Muscle layer of colon (tissue), 2 donors: ENCODE results near the gene SLC6A17.

Experiments used
- H3K27ac ChIP-seq: one replicate; pipeline ENCODE4 v1.7.0; 2013; ENCODE audit warnings: low read depth, mild to moderate bottlenecking, low read length, moderate library complexity
- H3K27me3 ChIP-seq, 2 donors: one replicate each; pipeline ENCODE4 v1.7.0; 2013; ENCODE audit warnings: low read length in 2 of 2, mild to moderate bottlenecking in 2 of 2; ENCODE audit not compliant: insufficient read depth in 2 of 2, control insufficient read depth in 1 of 2
- H3K36me3 ChIP-seq: one replicate; pipeline ENCODE4 v1.7.0; 2013; ENCODE audit warnings: mild to moderate bottlenecking, low read length; ENCODE audit not compliant: insufficient read depth
- H3K4me1 ChIP-seq: one replicate; pipeline ENCODE4 v1.7.0; 2013; ENCODE audit warnings: mild to moderate bottlenecking, low read length; ENCODE audit not compliant: insufficient read depth
- H3K4me3 ChIP-seq, 2 donors: one replicate each; pipeline ENCODE4 v1.7.0; 2013; ENCODE audit warnings: low read length in 2 of 2, low read depth in 1 of 2, mild to moderate bottlenecking in 1 of 2, moderate library complexity in 1 of 2
- H3K9ac ChIP-seq: one replicate; pipeline ENCODE4 v1.7.0; 2013; ENCODE audit warnings: low read length
- H3K9me3 ChIP-seq: one replicate; pipeline ENCODE4 v1.7.0; 2013; ENCODE audit warnings: mild to moderate bottlenecking, low read length
- donor health status: abdominal sarcoma.
- donor health status: Adenocarcinoma of cecum.

SLC6A17 gene

DNA sequence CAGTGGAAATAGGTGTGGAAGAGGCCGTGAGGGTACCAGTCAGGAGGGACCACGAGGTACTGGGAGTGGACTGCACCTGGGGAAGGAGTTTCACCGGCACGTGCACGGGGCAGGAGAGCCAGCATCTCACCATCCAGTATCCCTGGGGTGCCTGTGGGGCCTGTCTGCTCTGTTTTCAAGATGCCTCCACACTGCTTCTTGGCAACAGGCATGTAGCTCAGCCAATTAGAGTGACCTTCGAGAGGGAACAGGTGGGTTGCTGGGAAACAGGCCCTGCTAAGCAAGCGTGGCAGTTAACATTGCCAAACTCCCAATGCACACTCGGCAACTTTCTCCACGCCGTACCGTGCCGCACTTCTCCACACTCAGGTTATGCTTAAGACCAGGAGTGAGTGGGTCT lies 77.5 kb downstream of the SLC6A17 start:
- Histone ChIP-seq H3K27ac (no peak overlapping the region), H3K27me3 (no peaks in the 10 kb centered on the region), H3K4me1 (no peaks in the 10 kb centered on the region), H3K9me3 (peaks cover 5% of the 10 kb centered on the region), H3K9ac (no peak overlapping the region), H3K4me3 (no peak overlapping the region), H3K36me3 (peaks cover 4% of the 10 kb centered on the region)

DNA sequence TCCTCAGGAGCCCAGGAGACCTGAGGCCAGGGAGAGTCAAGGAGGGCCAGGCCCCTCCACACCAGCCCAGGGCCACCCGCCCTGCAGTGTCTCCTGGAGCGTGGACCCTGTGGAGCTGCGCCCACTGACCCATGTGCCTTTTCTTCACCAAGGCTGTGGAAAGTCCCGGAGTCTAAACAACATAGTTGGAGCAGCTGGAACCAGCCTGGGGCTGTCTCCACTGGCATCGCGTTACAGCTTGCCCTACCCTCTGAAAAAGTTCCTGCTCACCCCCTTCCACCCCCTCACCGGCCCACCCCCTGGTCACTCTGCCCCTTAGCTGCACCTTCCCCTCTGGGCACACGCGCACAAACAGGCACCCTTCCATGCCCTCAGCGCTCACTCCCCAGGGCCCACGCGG lies 78.1 kb downstream of the SLC6A17 start:
- no peaks in the 10 kb centered on the region for H3K4me1 ChIP-seq
- H3K4me3 ChIP-seq = no peak overlapping the region
- peaks cover 7% of the 10 kb centered on the region for H3K9me3 ChIP-seq
- no peak overlapping the region for H3K27ac ChIP-seq
- H3K27me3 ChIP-seq = no peaks in the 10 kb centered on the region
- no peak overlapping the region for H3K9ac ChIP-seq
- H3K36me3 ChIP-seq = peaks cover 4% of the 10 kb centered on the region

DNA sequence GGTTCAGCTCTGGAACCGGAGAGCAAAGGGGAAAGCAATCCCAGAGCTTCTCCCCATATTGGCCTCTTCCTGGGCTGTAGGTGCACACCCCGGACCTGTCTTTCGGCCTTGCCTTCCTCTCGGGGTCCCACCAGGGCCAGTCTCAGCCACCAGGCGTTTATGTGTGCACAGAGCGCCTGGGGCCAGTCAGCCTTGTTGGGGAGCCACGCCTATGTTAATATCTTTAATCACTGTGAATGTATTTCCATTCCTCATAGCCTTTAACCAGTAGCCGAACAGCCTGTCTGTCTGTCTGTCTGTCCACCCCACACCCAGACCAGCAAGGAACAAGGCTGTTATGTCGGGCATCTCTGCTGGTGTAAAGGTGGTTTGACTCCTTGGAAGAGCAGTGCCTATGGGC lies 78.6 kb downstream of the SLC6A17 start:
- H3K9ac ChIP-seq = no peak overlapping the region
- H3K4me3 ChIP-seq = no peak overlapping the region
- H3K9me3 ChIP-seq = peaks cover 7% of the 10 kb centered on the region
- no peaks in the 10 kb centered on the region for H3K27me3 ChIP-seq
- H3K27ac ChIP-seq = no peak overlapping the region
- H3K36me3 ChIP-seq = peaks cover 1% of the 10 kb centered on the region
- H3K4me1 ChIP-seq = no peaks in the 10 kb centered on the region

DNA sequence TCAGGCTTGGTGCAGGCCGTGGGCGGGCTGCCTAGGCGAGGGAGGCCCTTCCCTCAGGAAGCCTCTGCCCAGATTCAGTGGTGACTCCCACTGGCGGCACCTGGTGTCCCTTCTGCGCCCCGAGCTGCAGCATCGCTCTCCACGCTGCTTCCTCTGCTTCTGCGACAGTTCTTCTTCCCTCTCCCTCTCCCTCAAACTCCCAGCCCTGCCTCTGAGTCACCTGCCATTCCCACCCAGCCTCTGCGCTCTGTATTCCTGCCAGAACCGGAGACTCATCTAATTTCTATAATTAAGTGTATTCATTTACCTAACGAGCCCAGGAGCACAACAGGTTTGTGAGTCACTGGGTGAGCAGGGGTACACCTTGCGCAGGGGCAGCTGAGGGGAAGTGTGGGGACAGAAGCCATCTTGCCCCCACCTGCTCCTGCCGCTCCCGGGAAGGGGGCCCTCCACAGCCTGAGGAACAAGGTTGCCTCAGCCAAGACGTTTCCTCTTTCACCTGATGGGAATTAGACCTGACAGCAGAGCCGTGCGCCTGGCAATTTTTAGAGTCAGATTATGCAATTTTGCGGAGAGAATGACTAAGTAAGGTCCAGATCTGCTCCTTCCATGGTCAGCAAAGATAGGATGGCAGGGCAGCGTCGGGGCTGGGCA lies 79.2 kb downstream of the SLC6A17 start:
- Histone ChIP-seq H3K27ac (no peak overlapping the region), H3K9ac (no peak overlapping the region), H3K9me3 (peaks cover 7% of the 10 kb centered on the region), H3K36me3 (no peaks in the 10 kb centered on the region), H3K27me3 (no peaks in the 10 kb centered on the region), H3K4me3 (no peak overlapping the region), H3K4me1 (no peaks in the 10 kb centered on the region)

DNA sequence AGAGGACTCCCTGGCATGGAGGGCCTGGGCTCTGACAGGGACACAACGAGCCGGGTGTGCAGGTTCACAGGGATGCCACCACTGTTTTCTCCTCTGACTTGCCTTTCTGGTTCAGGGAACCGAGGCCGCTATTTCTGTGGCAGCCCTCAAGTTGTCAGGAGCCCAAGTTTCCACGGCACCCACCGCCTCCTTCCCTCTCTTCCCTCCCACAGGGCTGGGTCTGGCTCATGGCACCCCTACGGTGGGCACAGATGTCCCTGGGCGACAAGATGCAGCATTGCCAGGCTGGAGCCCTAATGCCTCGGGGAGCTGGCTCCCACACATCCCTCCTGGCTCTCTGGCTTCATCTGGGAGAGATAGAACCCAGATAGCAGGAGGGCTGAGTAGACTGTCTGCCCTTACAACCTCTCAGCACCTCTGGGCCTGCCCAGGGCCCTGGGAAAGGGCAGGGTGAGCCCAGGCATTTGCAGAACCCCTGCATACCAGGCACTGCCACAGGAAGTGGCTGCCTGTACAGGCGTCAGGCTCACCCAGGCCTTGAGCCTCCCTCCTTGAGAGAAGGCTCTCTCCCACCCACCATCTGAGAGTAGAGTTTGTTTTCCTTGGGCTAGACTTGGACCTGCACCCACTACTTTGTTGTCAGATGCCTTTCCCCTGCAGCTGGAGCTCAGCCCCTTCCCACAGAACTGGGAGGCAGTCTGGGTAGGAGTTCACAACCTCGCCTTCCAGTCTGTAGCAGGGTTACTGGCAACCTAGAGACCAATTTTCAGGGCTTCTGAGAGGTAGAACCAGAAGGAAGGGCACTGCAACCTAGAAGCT lies 80.3 kb downstream of the SLC6A17 start:
- H3K9ac ChIP-seq = no peak overlapping the region
- H3K27me3 ChIP-seq = no peaks in the 10 kb centered on the region
- no peak overlapping the region for H3K27ac ChIP-seq
- H3K4me3 ChIP-seq = no peak overlapping the region
- H3K4me1 ChIP-seq = peaks cover 4% of the 10 kb centered on the region
- H3K36me3 ChIP-seq = no peaks in the 10 kb centered on the region
- peaks cover 7% of the 10 kb centered on the region for H3K9me3 ChIP-seq

DNA sequence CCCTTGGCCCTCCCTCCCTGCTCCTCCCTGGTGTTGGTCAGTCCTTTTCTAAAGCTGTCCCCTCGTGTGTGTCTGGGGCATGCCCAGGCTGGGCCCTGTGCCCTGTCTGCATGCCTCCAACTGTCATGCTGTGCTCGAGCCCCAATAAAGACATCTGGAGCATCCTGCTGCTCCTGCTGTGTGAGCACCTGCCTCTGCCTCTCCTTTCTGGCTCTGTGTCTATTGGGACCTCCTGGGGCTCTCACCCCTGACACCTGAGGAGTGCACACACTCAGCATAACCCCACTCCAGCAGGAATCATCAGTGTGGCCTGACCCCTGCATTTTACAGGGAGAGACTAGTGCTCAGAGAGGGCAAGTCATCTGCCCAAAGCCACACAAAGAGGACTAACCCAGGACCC lies 83.6 kb downstream of the SLC6A17 start:
- H3K27ac ChIP-seq = no peak overlapping the region

DNA sequence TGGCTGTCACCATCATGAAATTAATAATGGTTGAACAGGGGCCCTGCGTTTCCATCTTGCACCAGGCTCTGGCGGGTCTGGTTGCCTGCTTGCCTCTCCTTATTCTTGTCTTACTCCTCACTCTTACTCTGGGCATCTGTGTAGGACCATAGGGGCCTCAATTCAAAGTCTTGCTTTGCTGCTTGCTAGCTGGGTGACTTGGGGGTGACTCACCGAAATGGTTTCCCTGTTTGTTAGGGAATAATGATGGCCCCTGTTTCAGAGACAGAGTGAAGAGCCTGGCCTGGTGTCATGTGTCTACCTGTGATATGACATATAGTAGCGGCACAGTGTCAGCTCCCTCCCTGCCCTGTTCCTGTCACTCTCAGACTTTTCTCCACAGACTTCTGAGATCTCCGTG lies 84.4 kb downstream of the SLC6A17 start:
- no peaks in the 10 kb centered on the region for H3K27me3 ChIP-seq
- no peak overlapping the region for H3K4me3 ChIP-seq
- peaks cover 6% of the 10 kb centered on the region for H3K4me1 ChIP-seq
- H3K9me3 ChIP-seq = peaks cover 7% of the 10 kb centered on the region
- H3K9ac ChIP-seq = no peak overlapping the region
- H3K36me3 ChIP-seq = no peaks in the 10 kb centered on the region
- no peak overlapping the region for H3K27ac ChIP-seq

More for the DNA sequence above, 83.6 kb downstream of the SLC6A17 start:
- Histone ChIP-seq H3K4me3 (no peak overlapping the region), H3K9me3 (peaks cover 7% of the 10 kb centered on the region), H3K9ac (no peak overlapping the region), H3K4me1 (peaks cover 6% of the 10 kb centered on the region), H3K36me3 (no peaks in the 10 kb centered on the region), H3K27me3 (no peaks in the 10 kb centered on the region)

DNA sequence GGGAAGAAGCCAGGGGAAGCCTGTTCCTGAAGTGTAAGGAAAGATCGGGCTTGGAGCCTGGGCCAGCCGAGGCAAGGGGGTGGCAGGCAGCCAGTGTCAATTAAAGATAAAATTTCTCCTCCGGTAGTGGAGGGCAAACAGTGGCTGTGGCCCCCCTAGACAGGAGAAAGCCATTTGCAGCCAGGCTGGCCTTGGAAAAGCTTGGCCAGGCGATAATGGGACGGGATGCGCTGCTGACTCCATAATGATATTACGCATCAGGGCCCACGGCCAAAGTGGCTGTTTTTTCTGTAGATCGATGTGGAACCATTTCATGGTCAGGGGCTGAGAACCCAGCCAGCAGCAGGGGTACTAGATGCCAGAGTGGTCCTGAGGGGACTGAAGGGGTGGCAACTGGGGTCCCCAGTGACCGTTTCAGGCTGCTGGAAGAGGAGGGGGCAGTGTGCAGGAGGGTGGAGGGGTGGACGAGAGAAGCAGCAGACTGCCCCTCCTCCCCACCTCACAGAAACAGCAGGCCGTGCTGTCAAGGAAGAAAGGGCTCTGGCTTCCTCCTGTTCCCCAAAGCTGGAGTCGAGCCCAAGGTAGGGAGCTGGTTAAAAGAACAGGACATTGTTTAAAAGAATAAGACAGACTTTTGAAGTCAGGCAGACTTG lies 85.0 kb downstream of the SLC6A17 start:
- H3K9ac ChIP-seq = no peak overlapping the region
- peaks cover 7% of the 10 kb centered on the region for H3K9me3 ChIP-seq
- no peak overlapping the region for H3K4me3 ChIP-seq
- no peak overlapping the region for H3K27ac ChIP-seq
- no peaks in the 10 kb centered on the region for H3K36me3 ChIP-seq
- peaks cover 6% of the 10 kb centered on the region for H3K4me1 ChIP-seq
- no peaks in the 10 kb centered on the region for H3K27me3 ChIP-seq

DNA sequence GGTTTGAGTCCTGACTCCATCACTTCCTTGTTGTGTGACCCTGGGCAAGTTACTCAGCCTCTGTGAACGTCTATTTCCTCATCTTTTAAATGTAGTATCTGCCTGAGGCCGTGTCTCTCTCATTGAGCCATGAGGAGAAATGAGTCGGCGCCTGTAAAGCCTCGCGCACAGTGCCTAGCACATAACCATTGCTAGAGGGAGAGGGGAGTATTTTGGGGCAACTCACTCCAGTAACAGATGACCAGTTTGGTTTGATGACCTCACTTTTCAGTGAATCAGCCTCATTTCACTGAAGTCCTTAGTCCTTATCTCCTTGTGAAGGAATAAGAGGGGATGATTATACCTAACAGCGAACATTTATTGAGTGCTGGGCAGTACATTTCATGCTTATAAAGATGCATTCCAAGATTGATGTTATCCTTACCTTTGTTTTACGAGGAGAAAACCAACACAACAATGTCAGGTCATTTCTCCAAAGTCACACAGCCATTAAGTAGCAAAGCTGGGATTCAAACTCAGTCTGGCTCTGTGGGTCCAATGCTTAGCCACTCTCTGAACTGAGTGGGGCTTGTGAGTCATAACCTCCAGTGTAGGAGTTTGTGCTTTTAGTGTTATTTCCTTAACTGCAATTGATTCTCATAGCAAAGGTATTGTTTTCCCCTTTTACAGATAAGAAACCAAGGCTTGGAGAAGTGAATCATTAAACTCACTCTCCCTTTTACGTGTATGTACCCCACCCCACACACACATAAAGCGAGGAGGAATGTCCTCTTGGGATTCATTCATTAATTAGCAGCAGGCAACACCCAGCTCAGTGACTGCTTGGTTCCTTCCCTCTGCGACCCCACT lies 85.8 kb downstream of the SLC6A17 start:
- Histone ChIP-seq H3K36me3 (no peaks in the 10 kb centered on the region), H3K4me1 (peaks cover 6% of the 10 kb centered on the region), H3K4me3 (no peak overlapping the region), H3K9ac (no peak overlapping the region), H3K9me3 (peaks cover 7% of the 10 kb centered on the region), H3K27me3 (no peaks in the 10 kb centered on the region), H3K27ac (no peak overlapping the region)

DNA sequence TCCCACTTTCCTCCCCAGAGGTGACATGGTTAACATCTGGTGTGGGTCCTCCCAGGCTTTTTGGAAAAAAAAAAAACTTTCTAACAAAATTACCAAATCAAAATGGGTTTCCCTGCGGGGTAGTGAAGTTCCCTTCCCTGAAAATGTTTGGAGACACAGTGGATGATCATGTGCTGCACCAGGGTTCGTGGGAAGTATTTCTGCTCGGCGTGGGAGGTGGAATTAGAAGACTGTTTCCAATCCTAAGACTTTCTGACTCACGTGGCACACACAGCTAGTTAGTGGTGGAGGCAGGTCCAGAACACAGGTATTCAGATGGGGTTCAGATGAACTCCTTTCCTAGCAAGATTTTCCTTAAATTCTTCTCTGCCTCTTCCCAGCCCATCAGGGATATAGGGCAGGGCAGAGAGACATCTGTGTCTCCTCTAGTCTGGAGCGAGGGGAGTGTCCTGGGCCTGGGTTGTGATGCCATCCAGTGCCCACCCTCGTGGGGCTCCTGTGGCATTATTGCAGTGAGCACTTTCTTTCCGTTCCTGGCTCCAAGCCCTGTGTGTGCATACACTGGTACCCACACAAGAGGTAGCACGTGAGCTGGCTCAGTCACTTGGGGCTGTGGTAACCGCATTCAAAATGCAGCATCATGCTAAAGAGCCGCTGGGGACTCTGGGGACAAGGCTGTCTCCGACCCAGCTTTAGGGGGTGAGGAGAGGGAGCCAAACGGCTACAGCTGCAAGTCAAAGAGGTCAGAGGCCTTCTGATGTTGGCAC lies 87.3 kb downstream of the SLC6A17 start:
- Histone ChIP-seq H3K9ac (no peak overlapping the region), H3K4me1 (peaks cover 6% of the 10 kb centered on the region)

More for the DNA sequence above, 87.3 kb downstream of the SLC6A17 start:
- Histone ChIP-seq H3K27me3 (no peaks in the 10 kb centered on the region), H3K4me3 (no peak overlapping the region), H3K27ac (no peak overlapping the region), H3K9me3 (peaks cover 4% of the 10 kb centered on the region), H3K36me3 (no peaks in the 10 kb centered on the region)
